MM.1S (cell line): ENCODE data around the gene CD44.

Source experiments
- DNase-seq: peaks from one replicate; pipeline ENCODE4 v3.0.0-alpha.2; 2015
- H2AFZ ChIP-seq: fragments of 300-600 bp; sonication (generic); 2 replicates; pipeline ENCODE4 v1.6.0; 2016; ENCODE audit warnings: antibody characterized with exemption, low read length
- H3F3A ChIP-seq: fragments of 300-600 bp; sonication (generic); 2 replicates; pipeline ENCODE4 v1.6.1; 2016; ENCODE audit warnings: mild to moderate bottlenecking, antibody characterized with exemption, low read length, moderate library complexity, mixed read lengths; ENCODE audit not compliant: insufficient read depth
- H3K27ac ChIP-seq: fragments of 300-600 bp; sonication (generic); 2 replicates; pipeline ENCODE4 v1.5.1; 2016; ENCODE audit warnings: mild to moderate bottlenecking, low read length
- H3K27me3 ChIP-seq: fragments of 300-600 bp; sonication (generic); replicated peaks from 2 replicates; pipeline ENCODE4 v1.6.0; 2016; ENCODE audit warnings: low read length; ENCODE audit not compliant: insufficient read depth
- H3K36me3 ChIP-seq: fragments of 300-600 bp; sonication (generic); replicated peaks from 2 replicates; pipeline ENCODE4 v1.6.1; 2016; ENCODE audit warnings: mild to moderate bottlenecking, low read length, mixed read lengths; ENCODE audit not compliant: insufficient read depth
- H3K4me1 ChIP-seq: fragments of 300-600 bp; sonication (generic); 2 replicates; pipeline ENCODE4 v1.6.1; 2016; ENCODE audit warnings: low read length, mixed read lengths
- H3K4me2 ChIP-seq: fragments of 300-600 bp; sonication (generic); 2 replicates; pipeline ENCODE4 v1.6.0; 2016; ENCODE audit warnings: low read depth, low read length
- H3K4me3 ChIP-seq: fragments of 300-600 bp; sonication (generic); 2 replicates; pipeline ENCODE4 v1.5.1; 2016; ENCODE audit warnings: low read length, mixed read lengths
- H3K79me2 ChIP-seq: fragments of 300-600 bp; sonication (generic); 2 replicates; pipeline ENCODE4 v1.6.1; 2016; ENCODE audit warnings: mixed run types, low read length, mixed read lengths
- H3K9ac ChIP-seq: fragments of 300-600 bp; sonication (generic); 2 replicates; pipeline ENCODE4 v1.6.1; 2016; ENCODE audit warnings: low read length, mixed read lengths
- H3K9me2 ChIP-seq: fragments of 300-600 bp; sonication (generic); replicated peaks from 2 replicates; pipeline ENCODE4 v1.6.1; 2016; ENCODE audit warnings: mild to moderate bottlenecking, low read length, mixed read lengths; ENCODE audit not compliant: insufficient read depth
- H3K9me3 ChIP-seq: fragments of 300-600 bp; sonication (generic); replicated peaks from 2 replicates; pipeline ENCODE4 v1.6.1; 2016; ENCODE audit warnings: mild to moderate bottlenecking, low read length, mixed read lengths; ENCODE audit not compliant: insufficient read depth
- H4K20me1 ChIP-seq: fragments of 300-600 bp; sonication (generic); 2 replicates; pipeline ENCODE4 v1.6.1; 2016; ENCODE audit warnings: mild to moderate bottlenecking, low read length, moderate library complexity, mixed read lengths; ENCODE audit not compliant: insufficient read depth
- CTCF ChIP-seq: fragments of 300-600 bp; sonication (generic); IDR thresholded peaks from 2 replicates; pipeline ENCODE4 v1.5.1; 2016; ENCODE audit warnings: antibody characterized with exemption, low read length, mixed read lengths
- EZH2 ChIP-seq: fragments of 300-600 bp; sonication (generic); optimal IDR thresholded peaks from 2 replicates; pipeline ENCODE3; 2017; ENCODE audit warnings: low read depth, mild to moderate bottlenecking, antibody characterized with exemption, low read length, mixed read lengths
- EZH2phosphoT487 ChIP-seq: fragments of 300-600 bp; sonication (generic); IDR thresholded peaks from 2 replicates; pipeline ENCODE4 v1.6.1; 2018; ENCODE audit warnings: antibody characterized with exemption, low read length

CD44 gene

GRCh38 chr11:35235936-35236666, 97.1 kb downstream of the CD44 start:
- Histone ChIP-seq H3K9me3 (no peaks in the 10 kb centered on the region), H2AFZ (no peak overlapping the region), H3K36me3 (no peaks in the 10 kb centered on the region), H4K20me1 (no peaks in the 10 kb centered on the region), H3K27ac (no peak overlapping the region), H3K4me1 (peaks cover 12% of the 10 kb centered on the region), H3K9me2 (no peaks in the 10 kb centered on the region), H3K79me2 (no peaks in the 10 kb centered on the region), H3K4me2 (no peak overlapping the region), H3K4me3 (no peak overlapping the region), H3F3A (peaks cover 12% of the 10 kb centered on the region; the same call in 1 of the 2 replicates), H3K27me3 (no peaks in the 10 kb centered on the region), H3K9ac (no peak overlapping the region)
- no peak for DNase-seq
- TF ChIP-seq EZH2phosphoT487 (no peak), EZH2 (no peak), CTCF (no peak)

- Histone ChIP-seq H4K20me1 (no peaks in the 10 kb centered on the region), H3K36me3 (no peaks in the 10 kb centered on the region), H2AFZ (no peak overlapping the region), H3K27ac (no peak overlapping the region), H3K4me3 (no peak overlapping the region), H3K79me2 (no peaks in the 10 kb centered on the region), H3F3A (peaks cover 11% of the 10 kb centered on the region; the same call in 1 of the 2 replicates), H3K9me2 (no peaks in the 10 kb centered on the region), H3K4me1 (peaks cover 12% of the 10 kb centered on the region), H3K9ac (no peak overlapping the region), H3K9me3 (no peaks in the 10 kb centered on the region), H3K4me2 (no peak overlapping the region), H3K27me3 (no peaks in the 10 kb centered on the region)
- DNase-seq, result no peak
- TF ChIP-seq EZH2phosphoT487 (no peak), CTCF (no peak), EZH2 (no peak)
Measured at GRCh38 chr11:35236667-35237003, 97.7 kb downstream of the CD44 start.

- Histone ChIP-seq H3K79me2 (no peaks in the 10 kb centered on the region), H3K9ac (no peak overlapping the region), H3K4me3 (no peak overlapping the region), H3K4me1 (peaks cover 12% of the 10 kb centered on the region), H2AFZ (no peak overlapping the region), H3K9me2 (no peaks in the 10 kb centered on the region), H4K20me1 (no peaks in the 10 kb centered on the region), H3K9me3 (no peaks in the 10 kb centered on the region), H3K27ac (no peak overlapping the region), H3K4me2 (no peak overlapping the region), H3K36me3 (no peaks in the 10 kb centered on the region), H3K27me3 (no peaks in the 10 kb centered on the region), H3F3A (peaks cover 5% of the 10 kb centered on the region; the same call in 1 of the 2 replicates)
- no peak for DNase-seq
- TF ChIP-seq EZH2 (no peak), CTCF (no peak), EZH2phosphoT487 (no peak)
Measured at GRCh38 chr11:35237351-35237750, 98.4 kb downstream of the CD44 start.
